ENCODE data around the gene SLC22A5. TPM values are rescaled to one million over a fixed set of nuclear protein-coding genes. Genes with fewer than 3 reads are reported as not detected.

SLC22A5 gene
- polyA plus RNA-seq, 2 of the 4 experiments (the other 2 are of a cell fraction): 27.4 to 35.3 TPM

- TF ChIP-seq HES2 (IDR thresholded peaks at IDR 0.05): peak; percentile 94
- TF ChIP-seq SREBF2 (IDR thresholded peaks at IDR 0.05): no peak
- TF ChIP-seq KDM1A (IDR thresholded peaks at IDR 0.05; ENCODE audit: low read depth): no peak
- TF ChIP-seq ESRRA (IDR thresholded peaks at IDR 0.05; ENCODE audit: borderline replicate concordance, low read length): no peak
- TF ChIP-seq CEBPB (IDR thresholded peaks at IDR 0.05): peak; percentile 99 to 100
- peak; percentile 93 to 94 for TF ChIP-seq EP300 (IDR thresholded peaks at IDR 0.05)
- TF ChIP-seq PHF8 (IDR thresholded peaks at IDR 0.05; ENCODE audit: borderline replicate concordance, low read depth): no peak
- peak; percentile 47; the same call in 1 of the 2 replicates for TF ChIP-seq HOXB5 (CRISPR knock-in tag; IDR thresholded peaks at IDR 0.05)
- TF ChIP-seq SMC3 (IDR thresholded peaks at IDR 0.05): peak; percentile 16; the same call in 2 of the 3 replicates
- TF ChIP-seq RAD21 (conservative IDR thresholded peaks at IDR 0.05 in 1 of 2, IDR thresholded peaks at IDR 0.05 in 1 of 2): 0 out of 5 replicates have a peak, but pooled peaks of 1 of the 2 experiments have one; percentile 25
- no peak for TF ChIP-seq RARB (CRISPR knock-in tag; IDR thresholded peaks at IDR 0.05)
- peak; percentile 82 for TF ChIP-seq JUNB (IDR thresholded peaks at IDR 0.05)
- TF ChIP-seq JUN (IDR thresholded peaks at IDR 0.05): peak; percentile 83 to 89; a peak in 4 of 5 replicates
- TF ChIP-seq FOSL2 (IDR thresholded peaks at IDR 0.05): peak; percentile 76
- TF ChIP-seq FOSL2 (CRISPR knock-in tag; IDR thresholded peaks at IDR 0.05): peak; percentile 82
These were observed 5.2 kb upstream of the SLC22A5 start (continued) for GRCh38 chr5:132364319-132364718.

GRCh38 chr5:132365213-132365612 is 4.3 kb upstream of the SLC22A5 start:
- DNase-seq (ENCODE audit: low read depth in 1 of 2, low spot score in 1 of 2): peak; percentile 65 to 95
- peaks cover 7% of the 10 kb centered on the region; the same call in 1 of the 3 replicates for H3K9me3 ChIP-seq
- H3K4me2 ChIP-seq: peak overlapping the region; percentile 81
- peaks cover 62% of the 10 kb centered on the region for H3K4me1 ChIP-seq
- ChIA-PET POLR2A (interaction anchor here (0.7 to 6.7 kb wide), 8 partner anchors 9 to 1609 kb away, joined by 3 to 81 read pairs (median 4); partner anchors contain the start of genes IRF1 and SLC22A4), CTCF (interaction anchor here (2.0 to 7.9 kb wide), 5 partner anchors 10 to 136 kb away, joined by 9 to 98 read pairs (median 9); no protein-coding TSS in a partner anchor)
- 4% methylated on average over 6 of the region's 6 CpGs for WGBS (ENCODE audit: missing lambda C conversion rate)
- ATAC-seq: peak; percentile 55 to 79
- peak overlapping the region; percentile 92 to 94 for H3K27ac ChIP-seq
- no peak for FAIRE-seq
- peak overlapping the region; percentile 17; the same call in 1 of the 3 replicates for H3K4me3 ChIP-seq
- TF ChIP-seq GATA3 (IDR thresholded peaks at IDR 0.05; ENCODE audit: borderline replicate concordance) (peak; percentile 82; the same call in 1 of the 2 replicates), NPAS2 (CRISPR knock-in tag; IDR thresholded peaks at IDR 0.05; ENCODE audit: borderline replicate concordance) (no peak), PHF8 (IDR thresholded peaks at IDR 0.05; ENCODE audit: borderline replicate concordance, low read depth) (no peak), CBX8 (IDR thresholded peaks at IDR 0.05) (no peak), CTCF (IDR thresholded peaks at IDR 0.05) (no peak), E2F6 (IDR thresholded peaks at IDR 0.05; ENCODE audit: borderline replicate concordance, low read depth) (no peak), HES2 (IDR thresholded peaks at IDR 0.05) (no peak), USF2 (IDR thresholded peaks at IDR 0.05) (no peak), CEBPB (IDR thresholded peaks at IDR 0.05) (peak in 1 of 2 experiments; percentile 52; a peak in 1 of 4 replicates), RNF2 (IDR thresholded peaks at IDR 0.05; ENCODE audit: borderline replicate concordance, low read depth) (no peak), MAFK (IDR thresholded peaks at IDR 0.05; ENCODE audit: partially characterized antibody) (no peak), SREBF2 (IDR thresholded peaks at IDR 0.05) (no peak), HOXA7 (CRISPR knock-in tag; IDR thresholded peaks at IDR 0.05) (no peak), EHMT2 (IDR thresholded peaks at IDR 0.05; ENCODE audit: low read depth) (no peak), BHLHE40 (IDR thresholded peaks at IDR 0.05; ENCODE audit: low read depth, low read length) (no peak), RFX5 (IDR thresholded peaks at IDR 0.05) (no peak), POLR2A (IDR thresholded peaks at IDR 0.05; ENCODE audit: low read length) (no peak), SMC3 (IDR thresholded peaks at IDR 0.05) (0 out of 3 replicates have a peak, but pooled peaks have one; percentile 18), FOSL2 (IDR thresholded peaks at IDR 0.05) (no peak), FOSL2 (CRISPR knock-in tag; IDR thresholded peaks at IDR 0.05) (peak; percentile 72), JUNB (IDR thresholded peaks at IDR 0.05) (peak; percentile 62; the same call in 1 of the 2 replicates), HDAC2 (IDR thresholded peaks at IDR 0.05) (no peak), RCOR1 (IDR thresholded peaks at IDR 0.05; ENCODE audit: low read depth, low read length) (no peak), MAZ (IDR thresholded peaks at IDR 0.05; ENCODE audit: borderline replicate concordance, low read depth, low read length) (no peak), MYC (IDR thresholded peaks at IDR 0.05; ENCODE audit: borderline replicate concordance, low read length) (no peak), ATOH8 (CRISPR knock-in tag; IDR thresholded peaks at IDR 0.05; ENCODE audit: low read depth) (no peak), ZSCAN20 (CRISPR knock-in tag; IDR thresholded peaks at IDR 0.05) (no peak), KDM5A (IDR thresholded peaks at IDR 0.05) (no peak), ZC3H11A (IDR thresholded peaks at IDR 0.05) (no peak), CHD4 (IDR thresholded peaks at IDR 0.05; ENCODE audit: borderline replicate concordance) (no peak)
